Measurements from ENCODE around the gene EPB41L3.

Gene EPB41L3

DNA sequence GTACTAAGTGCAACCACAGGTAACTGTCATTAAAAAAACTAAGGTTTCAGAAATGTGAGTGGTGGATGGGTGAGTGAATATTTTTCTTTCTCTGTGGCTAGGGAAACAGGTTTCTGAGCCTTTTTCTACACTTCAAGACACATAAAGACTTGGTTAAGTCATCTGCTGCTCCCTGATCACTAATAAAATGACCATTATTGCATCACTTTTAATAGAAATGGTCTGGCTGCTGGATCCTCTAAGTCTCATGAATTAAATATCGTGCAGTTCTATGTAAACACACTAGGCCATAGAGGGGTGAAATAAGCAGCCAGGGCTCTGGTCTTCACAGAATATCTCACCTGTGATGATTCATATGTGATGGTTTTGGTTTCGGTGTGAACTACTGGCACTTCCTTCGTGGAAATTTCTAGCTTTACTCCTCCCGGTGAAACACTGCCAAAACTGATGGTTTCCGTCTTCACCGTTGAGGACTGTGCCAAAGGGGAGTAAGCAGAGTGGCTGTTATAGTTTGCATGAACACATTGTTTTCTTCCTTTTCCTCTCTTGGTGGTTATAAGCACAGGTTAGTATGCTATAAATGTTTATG is 147.8 kb downstream of the EPB41L3 start:
- DNase-seq: no peak

DNA sequence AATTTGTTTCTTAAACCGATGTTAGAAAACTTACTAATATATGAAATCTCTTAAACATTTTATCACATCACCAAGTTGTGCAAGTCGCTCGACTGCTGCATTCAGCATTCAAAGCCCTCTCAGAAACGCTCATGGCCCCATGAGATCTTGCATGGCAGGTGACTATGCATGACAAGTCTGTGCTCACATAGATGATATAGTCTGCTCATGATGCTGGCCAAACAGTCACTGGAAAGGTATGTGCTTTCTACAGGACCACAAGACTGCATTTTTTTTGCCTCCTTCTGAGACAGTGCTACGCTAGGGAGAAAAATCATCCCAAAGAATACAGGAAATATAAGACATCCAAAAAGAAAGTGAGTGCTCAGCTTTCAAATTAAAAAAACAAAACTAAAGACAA is 150.0 kb downstream of the EPB41L3 start:
- no peak for DNase-seq

DNA sequence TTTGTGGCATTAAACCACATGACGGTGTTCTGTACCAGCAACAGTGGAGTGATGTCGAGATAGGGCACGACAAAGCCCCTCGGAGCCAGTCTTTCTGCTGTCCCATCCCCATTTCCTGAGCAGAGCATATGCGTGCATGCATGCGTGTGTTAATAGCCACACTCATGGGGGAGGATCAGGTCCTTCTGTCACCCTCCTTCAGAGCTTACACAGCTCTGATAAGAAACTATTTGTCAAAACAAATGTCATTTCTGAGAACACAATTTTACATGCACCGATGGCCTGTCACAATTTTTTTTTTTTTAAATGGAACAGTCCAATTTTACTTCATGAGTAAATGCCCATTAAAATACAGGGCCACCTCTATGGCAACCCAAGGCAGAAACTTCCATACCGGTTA is 152.4 kb downstream of the EPB41L3 start:
- no peak for DNase-seq

DNA sequence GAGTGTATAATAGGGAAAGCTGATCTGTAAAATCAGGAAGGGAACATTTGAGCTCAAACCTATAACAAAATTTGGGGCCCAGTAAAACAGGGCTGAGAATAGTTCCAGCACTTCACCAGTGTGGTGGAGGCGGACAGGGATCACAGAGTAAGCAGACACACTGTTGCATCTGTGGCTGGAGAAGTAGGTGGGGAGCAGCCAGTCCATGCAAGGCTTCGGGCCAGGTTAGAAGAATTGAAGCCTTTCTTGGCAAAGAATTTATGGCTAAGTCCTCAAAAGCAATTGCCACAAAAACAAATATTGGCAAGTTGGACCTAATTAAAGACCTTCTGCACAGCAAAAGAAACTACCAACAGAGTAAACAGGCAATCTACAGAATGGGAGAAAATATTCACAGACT is 154.4 kb downstream of the EPB41L3 start:
- no peak for DNase-seq

DNA sequence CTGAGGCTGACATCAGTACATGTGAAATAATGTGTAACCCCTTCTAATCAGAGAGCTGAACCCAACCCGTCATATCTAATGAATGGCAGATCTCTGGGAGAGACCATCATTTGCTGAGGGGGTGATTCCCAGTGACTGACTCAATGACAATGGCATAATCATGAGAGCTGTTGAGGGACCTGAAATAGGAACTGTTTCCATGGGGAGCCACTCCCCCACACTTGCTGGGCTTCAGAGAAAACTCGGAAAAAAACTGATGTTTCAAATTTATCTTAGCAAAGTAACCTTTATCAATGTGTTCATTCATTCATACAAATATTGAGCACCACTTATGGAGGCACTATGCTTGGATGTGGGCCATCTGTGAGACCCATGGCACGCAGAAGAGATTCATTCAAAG is 154.9 kb downstream of the EPB41L3 start:
- no peak for DNase-seq

DNA sequence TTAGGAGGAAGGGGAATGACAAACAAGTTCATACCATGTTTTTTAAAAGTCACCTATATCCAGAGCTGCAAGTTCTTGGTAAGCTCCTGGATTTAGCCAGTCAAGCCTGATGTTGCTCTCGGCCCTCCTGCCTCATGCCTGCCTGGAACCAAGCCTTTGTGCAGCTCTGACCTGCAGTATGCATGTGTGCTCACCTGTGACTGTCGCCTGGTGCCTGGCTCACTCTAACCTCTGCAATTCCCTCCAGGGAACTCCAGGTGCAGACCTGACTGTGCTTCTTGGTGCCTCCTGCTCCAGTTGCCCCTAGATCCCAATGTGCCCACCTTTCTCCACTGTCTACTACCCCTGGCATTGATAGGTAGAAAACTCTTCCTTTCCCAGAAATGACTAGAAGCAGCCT is 163.2 kb downstream of the EPB41L3 start:
- DNase-seq: no peak

DNA sequence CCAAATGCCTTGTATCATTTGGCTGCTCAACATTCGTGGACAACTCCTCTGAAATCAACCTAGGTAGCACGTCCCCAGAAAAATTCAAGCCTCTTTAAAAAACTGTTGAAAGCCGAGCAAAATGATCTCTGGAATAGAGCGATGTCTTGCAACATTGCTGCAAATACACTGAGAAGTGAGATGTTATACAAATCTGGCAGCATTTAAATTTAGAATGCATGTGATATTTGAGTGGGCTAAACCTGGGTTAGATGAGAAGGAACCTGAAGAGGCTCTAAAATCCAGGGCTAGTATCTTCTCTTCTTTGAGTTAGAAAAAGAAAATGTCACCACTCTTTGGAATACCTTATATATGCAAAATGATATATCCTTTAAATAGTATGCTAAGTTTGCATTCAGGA is 166.8 kb downstream of the EPB41L3 start:
- DNase-seq: no peak

GRCh38 chr18:5370332-5370731 is 173.5 kb downstream of the EPB41L3 start:
- no peak for DNase-seq

- DNase-seq: no peak
These were observed 174.3 kb downstream of the EPB41L3 start for GRCh38 chr18:5369513-5369912.

- DNase-seq: no peak
These were observed 178.4 kb downstream of the EPB41L3 start for GRCh38 chr18:5365443-5365842.

DNA sequence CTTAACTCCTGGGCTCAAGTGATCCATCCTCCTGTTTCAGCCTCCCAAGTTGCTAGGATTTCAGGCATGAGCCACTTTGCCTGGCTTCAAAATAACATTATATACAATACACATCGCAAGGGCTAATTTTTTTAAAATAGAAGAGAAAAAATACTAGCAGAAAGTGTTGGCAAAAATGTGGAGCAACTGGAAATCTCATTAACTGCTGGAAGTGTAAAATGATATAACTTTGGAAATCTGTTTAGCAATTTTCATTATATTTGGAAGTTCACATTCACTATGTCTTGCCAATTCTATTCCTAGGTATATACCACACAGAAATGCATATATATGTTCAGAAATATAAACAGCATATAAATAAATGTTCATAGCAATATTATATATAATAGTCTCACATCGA is 193.2 kb downstream of the EPB41L3 start:
- no peak for DNase-seq

Data from activated T-cell treated with anti-CD3 and anti-CD28 coated beads for 4 hours (primary cell).